ENCODE measurements around the gene LINS1.

Gene LINS1

DNA sequence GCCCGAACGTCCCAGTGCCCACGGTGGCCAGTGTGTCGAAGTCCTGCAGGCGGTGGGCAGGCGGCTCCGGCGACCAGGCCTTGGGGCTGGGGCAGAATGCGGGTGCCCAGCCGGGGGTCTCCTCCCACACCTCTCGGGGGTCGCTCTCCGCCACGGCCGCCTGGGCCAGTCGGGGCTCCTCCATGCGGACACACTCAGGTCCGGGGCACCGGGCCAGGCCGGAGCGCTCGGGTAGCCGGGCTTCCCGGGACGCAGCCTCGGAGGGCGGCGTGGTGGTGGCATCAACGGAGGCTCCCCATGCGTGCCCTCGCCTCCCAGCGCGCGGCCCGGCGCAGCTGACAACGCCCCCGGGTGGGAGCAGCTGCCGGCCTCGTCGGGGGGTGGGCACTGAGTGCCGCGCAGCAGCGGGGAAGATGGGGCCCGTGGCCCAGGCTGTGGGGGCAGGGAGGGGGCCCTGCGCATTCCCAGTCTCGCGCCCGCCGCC is 43.2 kb downstream of the LINS1 start:
- TF ChIP-seq GATA2 (IDR thresholded peaks at IDR 0.05; ENCODE audit: low read depth, low read length) (no peak), GATA3 (IDR thresholded peaks at IDR 0.05; ENCODE audit: low read depth, low read length) (no peak)

DNA sequence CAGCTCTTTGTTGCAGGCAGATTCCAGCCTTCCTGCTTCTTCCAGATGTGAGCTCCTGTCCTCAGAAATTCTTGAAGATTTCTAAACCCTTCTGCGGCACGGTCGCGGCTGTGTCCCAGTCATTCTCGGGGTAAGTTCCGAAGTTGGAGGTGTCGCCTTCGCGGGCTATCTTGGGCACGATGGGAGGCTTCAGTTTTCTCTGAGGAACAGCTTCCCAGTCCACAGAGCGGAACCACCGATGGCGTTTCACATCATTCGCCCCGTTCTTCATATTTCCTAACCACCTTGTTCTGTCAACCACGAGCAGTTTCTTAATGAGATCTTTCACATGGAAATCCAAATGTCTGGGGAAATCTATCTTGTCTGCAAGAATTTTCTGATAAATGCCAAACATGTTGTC is 48.5 kb downstream of the LINS1 start:
- TF ChIP-seq GATA2 (IDR thresholded peaks at IDR 0.05; ENCODE audit: low read depth, low read length) (no peak), GATA3 (IDR thresholded peaks at IDR 0.05; ENCODE audit: low read depth, low read length) (no peak)

DNA sequence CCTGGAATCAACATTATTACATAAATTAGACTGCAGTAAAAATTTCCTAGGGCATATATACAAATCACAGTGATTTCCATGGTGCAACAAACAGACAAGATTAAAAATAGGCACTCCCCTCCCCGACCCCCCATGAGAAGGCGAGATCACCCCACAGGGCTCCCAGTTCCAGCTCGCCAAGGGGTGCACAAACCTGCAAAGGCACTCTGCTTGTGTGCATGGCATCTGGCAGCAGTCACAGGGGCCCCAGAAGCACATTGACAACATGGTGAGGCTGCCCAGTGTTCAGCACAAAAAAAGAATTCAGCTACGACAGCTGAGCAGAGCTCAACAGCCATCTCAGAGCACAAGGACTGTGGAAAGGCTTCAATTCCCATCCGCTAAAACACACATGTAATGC is 54.0 kb downstream of the LINS1 start:
- TF ChIP-seq GATA3 (IDR thresholded peaks at IDR 0.05; ENCODE audit: low read depth, low read length) (no peak), GATA2 (IDR thresholded peaks at IDR 0.05; ENCODE audit: low read depth, low read length) (no peak)

- TF ChIP-seq GATA2 (IDR thresholded peaks at IDR 0.05; ENCODE audit: low read depth, low read length) (peak; percentile 65), GATA3 (IDR thresholded peaks at IDR 0.05; ENCODE audit: low read depth, low read length) (peak; percentile 41; the same call in 1 of the 2 replicates)
Observed at GRCh38 chr15:100544946-100545345, 57.0 kb downstream of the LINS1 start.

DNA sequence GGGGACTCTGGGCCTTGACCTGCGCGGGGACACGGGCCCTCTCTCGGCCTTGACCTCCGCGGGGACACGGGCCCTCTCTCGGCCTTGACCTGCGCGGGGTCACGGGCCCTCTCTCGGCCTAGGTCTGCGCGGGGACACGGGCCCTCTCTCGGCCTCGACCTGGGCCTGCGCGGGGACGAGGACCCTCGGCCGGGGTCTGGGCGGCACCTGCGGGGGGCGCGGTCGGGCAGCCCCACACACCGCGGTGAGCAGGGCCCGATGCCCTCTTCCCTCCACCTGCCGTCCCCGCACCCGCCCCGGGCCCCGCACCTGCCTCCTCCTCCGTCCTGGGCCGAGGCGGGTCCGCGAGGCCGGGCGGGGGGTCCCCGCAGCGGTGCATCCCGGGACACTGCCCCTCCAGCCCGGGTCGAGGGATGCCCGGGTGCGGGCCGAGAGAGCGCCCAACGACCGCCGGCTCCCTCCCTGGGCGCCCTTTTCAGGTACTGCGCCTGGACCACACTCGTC is 57.6 kb downstream of the LINS1 start:
- TF ChIP-seq GATA3 (IDR thresholded peaks at IDR 0.05; ENCODE audit: low read depth, low read length) (no peak), GATA2 (IDR thresholded peaks at IDR 0.05; ENCODE audit: low read depth, low read length) (no peak)

GRCh38 chr15:100542290-100542689 is 59.7 kb downstream of the LINS1 start:
- no peak for TF ChIP-seq GATA3 (IDR thresholded peaks at IDR 0.05; ENCODE audit: low read depth, low read length)
- no peak for TF ChIP-seq GATA2 (IDR thresholded peaks at IDR 0.05; ENCODE audit: low read depth, low read length)

GRCh38 chr15:100537331-100537730 is 64.7 kb downstream of the LINS1 start:
- TF ChIP-seq GATA3 (IDR thresholded peaks at IDR 0.05; ENCODE audit: low read depth, low read length): no peak
- no peak for TF ChIP-seq GATA2 (IDR thresholded peaks at IDR 0.05; ENCODE audit: low read depth, low read length)

DNA sequence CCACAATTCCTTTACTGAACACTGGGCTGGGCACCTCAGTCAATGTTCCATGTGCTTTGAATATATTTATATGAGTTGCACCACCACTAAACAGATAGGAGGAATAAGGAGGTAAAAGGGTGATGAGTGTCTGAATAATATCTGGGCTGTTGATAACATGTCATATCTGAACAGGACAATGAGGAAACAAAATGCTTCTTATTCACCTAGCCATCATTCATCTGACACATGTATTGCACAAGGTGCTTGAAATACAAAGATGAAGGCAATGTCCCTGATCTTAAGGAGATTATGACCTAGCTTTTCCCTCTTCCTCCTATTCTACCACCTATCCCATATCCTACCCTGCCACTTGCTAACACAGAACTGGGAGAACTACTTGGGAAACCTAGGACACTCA is 65.3 kb downstream of the LINS1 start:
- TF ChIP-seq GATA2 (IDR thresholded peaks at IDR 0.05; ENCODE audit: low read depth, low read length) (no peak), GATA3 (IDR thresholded peaks at IDR 0.05; ENCODE audit: low read depth, low read length) (no peak)

DNA sequence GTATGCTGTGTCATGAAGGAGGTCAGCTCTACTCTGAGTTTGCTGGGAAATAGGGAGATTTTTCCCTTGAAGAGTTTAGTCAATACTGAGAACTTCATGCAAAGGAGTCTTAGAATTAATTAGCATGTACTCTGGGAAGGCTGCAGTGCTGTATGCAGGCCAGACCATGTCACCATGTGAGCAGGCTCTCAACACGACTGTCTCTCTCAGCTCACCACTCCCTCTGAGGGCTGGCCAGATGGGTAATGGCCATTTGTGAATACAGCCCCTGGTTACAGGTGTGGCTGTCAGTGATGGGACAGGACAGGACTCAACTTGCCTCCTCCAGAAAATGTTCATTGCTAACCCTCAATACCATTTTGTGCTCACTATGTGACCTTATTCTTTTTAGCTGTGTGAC is 68.1 kb downstream of the LINS1 start:
- no peak for TF ChIP-seq GATA2 (IDR thresholded peaks at IDR 0.05; ENCODE audit: low read depth, low read length)
- TF ChIP-seq GATA3 (IDR thresholded peaks at IDR 0.05; ENCODE audit: low read depth, low read length): no peak

GRCh38 chr15:100531823-100532327 is 70.1 kb downstream of the LINS1 start:
- TF ChIP-seq GATA2 (IDR thresholded peaks at IDR 0.05; ENCODE audit: low read depth, low read length) (no peak), GATA3 (IDR thresholded peaks at IDR 0.05; ENCODE audit: low read depth, low read length) (no peak)

DNA sequence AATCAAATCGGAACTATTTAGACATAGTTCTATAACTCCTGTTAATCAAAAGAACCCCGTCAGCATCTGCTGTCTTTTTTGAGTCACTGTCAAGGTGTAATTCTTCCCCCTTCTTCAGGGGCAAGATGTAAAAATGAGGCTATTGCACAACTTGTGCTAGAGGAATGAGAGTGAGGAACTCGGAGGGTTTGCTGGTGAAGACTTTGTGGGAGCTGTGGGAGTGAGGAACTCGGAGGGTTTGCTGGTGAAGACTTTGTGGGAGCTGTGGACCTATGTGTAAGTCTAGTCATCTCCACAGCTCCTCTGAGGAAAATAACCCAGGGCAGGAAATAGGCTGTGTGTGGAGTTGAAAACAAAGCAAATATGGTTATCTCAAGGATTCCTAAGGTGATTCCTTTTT is 70.8 kb downstream of the LINS1 start:
- no peak for TF ChIP-seq GATA2 (IDR thresholded peaks at IDR 0.05; ENCODE audit: low read depth, low read length)

DNA sequence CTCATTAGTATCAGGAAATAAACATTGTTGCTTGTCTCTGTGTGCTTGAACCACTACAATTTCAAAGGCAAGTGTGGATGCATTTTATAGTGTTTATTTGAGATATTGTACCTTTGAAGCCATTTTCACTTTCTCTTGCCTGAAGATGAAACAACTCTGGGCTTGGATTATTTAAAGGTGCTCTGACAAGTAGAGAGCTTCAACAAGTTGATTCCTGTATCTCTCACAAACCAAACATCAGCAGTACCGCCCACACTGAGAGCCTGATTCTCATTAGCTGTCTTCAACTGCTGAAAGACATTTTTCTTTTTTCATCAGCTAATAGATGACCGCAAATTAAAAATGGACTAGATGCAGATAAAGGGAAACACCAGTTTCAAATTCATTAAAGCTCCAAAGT is 72.4 kb downstream of the LINS1 start:
- TF ChIP-seq GATA3 (IDR thresholded peaks at IDR 0.05; ENCODE audit: low read depth, low read length): no peak
- TF ChIP-seq GATA2 (IDR thresholded peaks at IDR 0.05; ENCODE audit: low read depth, low read length): no peak

- TF ChIP-seq GATA3 (IDR thresholded peaks at IDR 0.05; ENCODE audit: low read depth, low read length) (no peak), GATA2 (IDR thresholded peaks at IDR 0.05; ENCODE audit: low read depth, low read length) (no peak)
Observed at GRCh38 chr15:100528833-100529428, 73.1 kb downstream of the LINS1 start, which contains the start of gene CERS3. Gene CERS3, minus strand, starts transcription at chr15:100528950. Its CDS starts 27,101 bp downstream, at chr15:100501849.

DNA sequence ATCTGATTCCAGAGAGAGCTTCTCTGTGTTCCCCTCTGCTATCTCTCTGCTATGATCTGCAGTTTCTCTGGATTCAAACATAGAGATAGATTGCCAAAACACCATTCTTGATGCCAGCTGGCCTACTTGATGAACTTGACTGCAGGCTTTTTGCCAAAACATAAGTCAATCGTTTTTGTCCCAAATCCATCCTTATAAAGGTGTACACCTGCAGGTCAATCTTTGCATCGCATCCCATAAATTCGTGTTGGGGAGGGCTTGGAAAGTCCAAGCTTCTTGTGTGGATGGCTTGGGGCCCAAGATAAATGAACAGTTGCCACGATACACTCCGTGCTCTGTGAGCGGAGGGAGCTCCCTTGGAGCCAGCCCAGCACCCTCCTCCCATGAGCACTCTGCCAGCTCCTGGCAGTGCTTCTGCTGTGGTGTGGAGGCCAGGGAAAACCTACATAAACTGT is 75.9 kb downstream of the LINS1 start:
- TF ChIP-seq GATA2 (IDR thresholded peaks at IDR 0.05; ENCODE audit: low read depth, low read length): no peak
- no peak for TF ChIP-seq GATA3 (IDR thresholded peaks at IDR 0.05; ENCODE audit: low read depth, low read length)

GRCh38 chr15:100525436-100525835 is 76.5 kb downstream of the LINS1 start:
- TF ChIP-seq GATA2 (IDR thresholded peaks at IDR 0.05; ENCODE audit: low read depth, low read length) (no peak), GATA3 (IDR thresholded peaks at IDR 0.05; ENCODE audit: low read depth, low read length) (no peak)
